Activated naive CD4-positive, alpha-beta T cell treated with anti-CD3 and anti-CD28 coated beads, Interleukin-2, amount 10 ng/mL, durations not matched to agents 7 days and 5 days (primary cell): Measurements from ENCODE around the gene IGFBP1.

Experiments used
- CTCF ChIA-PET: fragments of 350-600 bp; sonication (Branson Sonifier 250); formaldehyde crosslinking; loops from one replicate; lab custom pipeline; 2021; ENCODE audit warnings: antibody characterized with exemption; lab: Charles Lee
- DNase-seq: peaks from one replicate; pipeline ENCODE4 v3.0.0-alpha.2; 2020
- H3K27ac Mint-ChIP-seq: one replicate; pipeline ENCODE4 v1.8.0; 2021; ENCODE audit warnings: mild to moderate bottlenecking, moderate library complexity, mixed read lengths
- H3K27me3 Mint-ChIP-seq: one replicate; pipeline ENCODE4 v1.8.0; 2021; ENCODE audit warnings: mild to moderate bottlenecking, mixed read lengths
- H3K36me3 Mint-ChIP-seq: one replicate; pipeline ENCODE4 v1.8.0; 2021; ENCODE audit warnings: mixed read lengths
- H3K4me1 Mint-ChIP-seq: one replicate; pipeline ENCODE4 v1.8.0; 2021; ENCODE audit warnings: mixed read lengths
- H3K4me3 Mint-ChIP-seq: one replicate; pipeline ENCODE4 v1.8.0; 2021; ENCODE audit warnings: mild to moderate bottlenecking, moderate library complexity, mixed read lengths
- H3K9me3 Mint-ChIP-seq: one replicate; pipeline ENCODE4 v1.8.0; 2021; ENCODE audit warnings: mixed read lengths

IGFBP1 gene

GRCh38 chr7:45872116-45873034, 15.9 kb upstream of the IGFBP1 start:
- peaks cover 4% of the 10 kb centered on the region for H3K27me3 Mint-ChIP-seq
- H3K4me1 Mint-ChIP-seq = no peaks in the 10 kb centered on the region
- H3K36me3 Mint-ChIP-seq = no peaks in the 10 kb centered on the region
- CTCF ChIA-PET = interaction anchor here (1.2 kb wide), 1 partner anchor 209 kb away, joined by 4 read pairs; no protein-coding TSS in a partner anchor
- no peak overlapping the region for H3K4me3 Mint-ChIP-seq
- no peak overlapping the region for H3K27ac Mint-ChIP-seq
- no peaks in the 10 kb centered on the region for H3K9me3 Mint-ChIP-seq
- no peak for DNase-seq

- no peak for DNase-seq
- H3K27ac Mint-ChIP-seq = no peak within 1 kb of the TSS
- H3K4me1 Mint-ChIP-seq = no peaks in the 10 kb centered on the region
- H3K4me3 Mint-ChIP-seq = no peak within 1 kb of the TSS
- CTCF ChIA-PET = interaction anchor here (1.2 kb wide), 1 partner anchor 210 kb away, joined by 4 read pairs; no protein-coding TSS in a partner anchor
- H3K27me3 Mint-ChIP-seq = peaks cover 4% of the 10 kb centered on the region
- H3K36me3 Mint-ChIP-seq = no peaks in the 10 kb centered on the region
- H3K9me3 Mint-ChIP-seq = no peaks in the 10 kb centered on the region
Observed at GRCh38 chr7:45873035-45873354, 15.3 kb upstream of the IGFBP1 start, which contains the start of gene CCDC201. Gene CCDC201 (minus strand): TSS chr7:45873082. CDS start chr7:45873007, 75 bp downstream.

- Mint-ChIP-seq H3K27ac (no peak overlapping the region), H3K27me3 (peaks cover 4% of the 10 kb centered on the region), H3K9me3 (no peaks in the 10 kb centered on the region), H3K4me1 (no peaks in the 10 kb centered on the region), H3K4me3 (no peak overlapping the region), H3K36me3 (no peaks in the 10 kb centered on the region)
- CTCF ChIA-PET = interaction anchor here (1.2 kb wide), 1 partner anchor 210 kb away, joined by 4 read pairs; no protein-coding TSS in a partner anchor
- DNase-seq = no peak
Observed at GRCh38 chr7:45873355-45873754, 14.9 kb upstream of the IGFBP1 start.

GRCh38 chr7:45874408-45875131, 13.7 kb upstream of the IGFBP1 start:
- Mint-ChIP-seq H3K27me3 (peaks cover 4% of the 10 kb centered on the region), H3K9me3 (no peaks in the 10 kb centered on the region), H3K36me3 (no peaks in the 10 kb centered on the region), H3K27ac (no peak overlapping the region), H3K4me1 (no peaks in the 10 kb centered on the region), H3K4me3 (no peak overlapping the region)
- CTCF ChIA-PET = no interaction called here
- no peak for DNase-seq

- Mint-ChIP-seq H3K4me1 (no peaks in the 10 kb centered on the region), H3K4me3 (no peak overlapping the region), H3K9me3 (no peaks in the 10 kb centered on the region), H3K27me3 (peaks cover 4% of the 10 kb centered on the region), H3K36me3 (no peaks in the 10 kb centered on the region), H3K27ac (no peak overlapping the region)
- no peak for DNase-seq
- CTCF ChIA-PET = interaction anchor here (0.5 kb wide), 1 partner anchor 335 kb away, joined by 3 read pairs; no protein-coding TSS in a partner anchor
Observed at GRCh38 chr7:45876519-45876918, 11.8 kb upstream of the IGFBP1 start.

GRCh38 chr7:45878457-45879144, 9.7 kb upstream of the IGFBP1 start:
- H3K27me3 Mint-ChIP-seq = no peaks in the 10 kb centered on the region
- H3K4me3 Mint-ChIP-seq = no peak overlapping the region
- no peaks in the 10 kb centered on the region for H3K4me1 Mint-ChIP-seq
- H3K9me3 Mint-ChIP-seq = no peaks in the 10 kb centered on the region
- CTCF ChIA-PET = no interaction called here
- no peak for DNase-seq
- no peak overlapping the region for H3K27ac Mint-ChIP-seq
- H3K36me3 Mint-ChIP-seq = no peaks in the 10 kb centered on the region

GRCh38 chr7:45880433-45880860, 7.8 kb upstream of the IGFBP1 start:
- H3K4me3 Mint-ChIP-seq = no peak overlapping the region
- H3K4me1 Mint-ChIP-seq = no peaks in the 10 kb centered on the region
- peaks cover 18% of the 10 kb centered on the region for H3K27me3 Mint-ChIP-seq
- H3K36me3 Mint-ChIP-seq = no peaks in the 10 kb centered on the region
- CTCF ChIA-PET = no interaction called here
- H3K9me3 Mint-ChIP-seq = no peaks in the 10 kb centered on the region
- no peak for DNase-seq
- no peak overlapping the region for H3K27ac Mint-ChIP-seq

GRCh38 chr7:45881280-45881758, 7.0 kb upstream of the IGFBP1 start:
- DNase-seq = no peak
- Mint-ChIP-seq H3K4me3 (no peak overlapping the region), H3K27ac (no peak overlapping the region), H3K9me3 (no peaks in the 10 kb centered on the region), H3K36me3 (no peaks in the 10 kb centered on the region), H3K4me1 (no peaks in the 10 kb centered on the region), H3K27me3 (peaks cover 20% of the 10 kb centered on the region)
- CTCF ChIA-PET = no interaction called here

- H3K27ac Mint-ChIP-seq = no peak overlapping the region
- no peaks in the 10 kb centered on the region for H3K4me1 Mint-ChIP-seq
- H3K9me3 Mint-ChIP-seq = no peaks in the 10 kb centered on the region
- CTCF ChIA-PET = no interaction called here
- peaks cover 23% of the 10 kb centered on the region for H3K27me3 Mint-ChIP-seq
- no peak for DNase-seq
- no peaks in the 10 kb centered on the region for H3K36me3 Mint-ChIP-seq
- H3K4me3 Mint-ChIP-seq = no peak overlapping the region
Observed at GRCh38 chr7:45881759-45882464, 6.4 kb upstream of the IGFBP1 start.

GRCh38 chr7:45882465-45882810, 5.8 kb upstream of the IGFBP1 start:
- Mint-ChIP-seq H3K9me3 (no peaks in the 10 kb centered on the region), H3K4me3 (no peak overlapping the region), H3K27me3 (peaks cover 29% of the 10 kb centered on the region), H3K36me3 (no peaks in the 10 kb centered on the region), H3K4me1 (no peaks in the 10 kb centered on the region), H3K27ac (no peak overlapping the region)
- CTCF ChIA-PET = no interaction called here
- no peak for DNase-seq

- Mint-ChIP-seq H3K4me1 (no peaks in the 10 kb centered on the region), H3K27ac (no peak overlapping the region), H3K36me3 (no peaks in the 10 kb centered on the region), H3K9me3 (no peaks in the 10 kb centered on the region), H3K27me3 (peaks cover 46% of the 10 kb centered on the region), H3K4me3 (no peak overlapping the region)
- no peak for DNase-seq
- CTCF ChIA-PET = interaction anchor here (1.4 kb wide), 1 partner anchor 14 kb away, joined by 3 read pairs; no protein-coding TSS in a partner anchor
Observed at GRCh38 chr7:45884136-45884535, 4.2 kb upstream of the IGFBP1 start.

- H3K27me3 Mint-ChIP-seq = peaks cover 58% of the 10 kb centered on the region
- DNase-seq = no peak
- H3K4me1 Mint-ChIP-seq = no peaks in the 10 kb centered on the region
- CTCF ChIA-PET = no interaction called here
- no peak overlapping the region for H3K27ac Mint-ChIP-seq
- no peaks in the 10 kb centered on the region for H3K9me3 Mint-ChIP-seq
- no peak overlapping the region for H3K4me3 Mint-ChIP-seq
- no peaks in the 10 kb centered on the region for H3K36me3 Mint-ChIP-seq
Observed at GRCh38 chr7:45885264-45885882, 2.9 kb upstream of the IGFBP1 start.

GRCh38 chr7:45886931-45887667, 1.2 kb upstream of the IGFBP1 start:
- H3K4me1 Mint-ChIP-seq = no peaks in the 10 kb centered on the region

More at GRCh38 chr7:45886931-45887667, 1.2 kb upstream of the IGFBP1 start:
- H3K4me3 Mint-ChIP-seq = no peak overlapping the region
- CTCF ChIA-PET = no interaction called here
- H3K27ac Mint-ChIP-seq = no peak overlapping the region
- H3K27me3 Mint-ChIP-seq = peaks cover 68% of the 10 kb centered on the region
- no peak for DNase-seq
- no peaks in the 10 kb centered on the region for H3K36me3 Mint-ChIP-seq
- no peaks in the 10 kb centered on the region for H3K9me3 Mint-ChIP-seq
